A549 treated with DMSO at 1 μM for 4 hours (cell line): ENCODE results near the gene CIB1. TPM values are rescaled to one million over a fixed set of nuclear protein-coding genes. Genes with fewer than 3 reads are reported as not detected.

ENCODE experiments used
- total RNA-seq: library from RNA; stranded (reverse); fragments of 200-300 nt; extraction: Qiagen RNA extraction; gene quantifications from 5 replicates; pipeline ENCODE4 v1.2.3, GENCODE V29; 2022; ENCODE audit warnings: low read depth

CIB1 gene
- 218 to 245 TPM (median 228 TPM) in 5 replicates for total RNA-seq

GRCh38 chr15:90233387-90234095, at the start of gene CIB1:
Gene CIB1, minus strand, starts transcription at chr15:90233941. Its CDS starts 56 bp downstream, at chr15:90233885.

GRCh38 chr15:90265271-90266060, 31.7 kb upstream of the CIB1 start, which contains the start of gene NGRN:
Gene NGRN, plus strand, starts transcription at chr15:90265672. Its CDS starts 41 bp downstream, at chr15:90265713.

GRCh38 chr15:90249203-90249863, 15.6 kb upstream of the CIB1 start, which contains the start of gene TTLL13:
Gene TTLL13, plus strand, starts transcription at chr15:90249556. Its CDS starts 1,075 bp downstream, at chr15:90250631.

GRCh38 chr15:90234096-90234988, 601 bp upstream of the CIB1 start, which contains the start of gene GDPGP1:
Gene GDPGP1, plus strand, starts transcription at chr15:90234209. Its CDS starts 6,700 bp downstream, at chr15:90240909.

GRCh38 chr15:90201130-90201943, 32.4 kb downstream of the CIB1 start, which contains the start of gene SEMA4B:
Gene SEMA4B, plus strand, starts transcription at chr15:90201330. Its CDS starts 249 bp downstream, at chr15:90201579.

Other genes starting within 250 kb of the CIB1 start
- gene ZNF710, start 232.6 kb downstream of the CIB1 start, total RNA-seq, result 14.2 to 18.1 TPM (median 16.9 TPM) in 5 replicates
- 35.9 to 52.5 TPM (median 49.7 TPM) in 5 replicates for gene IDH2, start 131.5 kb downstream of the CIB1 start, total RNA-seq
- 133 to 160 TPM (median 155 TPM) in 5 replicates for gene SEMA4B, start 32.6 kb downstream of the CIB1 start, total RNA-seq
- gene GDPGP1, start 268 bp upstream of the CIB1 start, total RNA-seq, result 6.1 to 6.9 TPM (median 6.6 TPM) in 5 replicates
- gene TTLL13, start 15.6 kb upstream of the CIB1 start, total RNA-seq, result 0.14 to 0.16 TPM (median 0.15 TPM) in 4 of 5 replicates, not detected in the other
- 102 to 122 TPM (median 119 TPM) in 5 replicates for gene NGRN, start 31.7 kb upstream of the CIB1 start, total RNA-seq
- gene ZNF774, start 118.3 kb upstream of the CIB1 start, total RNA-seq, result 0.83 to 1.4 TPM (median 1.0 TPM) in 5 replicates
- gene IQGAP1, start 154.3 kb upstream of the CIB1 start, total RNA-seq, result 118 to 163 TPM (median 136 TPM) in 5 replicates